ENCODE data around the gene KRT5.

GRCh38 chr12:52534482-52534881 lies 14.3 kb upstream of the KRT5 start:
- TF ChIP-seq, protein P1, sequence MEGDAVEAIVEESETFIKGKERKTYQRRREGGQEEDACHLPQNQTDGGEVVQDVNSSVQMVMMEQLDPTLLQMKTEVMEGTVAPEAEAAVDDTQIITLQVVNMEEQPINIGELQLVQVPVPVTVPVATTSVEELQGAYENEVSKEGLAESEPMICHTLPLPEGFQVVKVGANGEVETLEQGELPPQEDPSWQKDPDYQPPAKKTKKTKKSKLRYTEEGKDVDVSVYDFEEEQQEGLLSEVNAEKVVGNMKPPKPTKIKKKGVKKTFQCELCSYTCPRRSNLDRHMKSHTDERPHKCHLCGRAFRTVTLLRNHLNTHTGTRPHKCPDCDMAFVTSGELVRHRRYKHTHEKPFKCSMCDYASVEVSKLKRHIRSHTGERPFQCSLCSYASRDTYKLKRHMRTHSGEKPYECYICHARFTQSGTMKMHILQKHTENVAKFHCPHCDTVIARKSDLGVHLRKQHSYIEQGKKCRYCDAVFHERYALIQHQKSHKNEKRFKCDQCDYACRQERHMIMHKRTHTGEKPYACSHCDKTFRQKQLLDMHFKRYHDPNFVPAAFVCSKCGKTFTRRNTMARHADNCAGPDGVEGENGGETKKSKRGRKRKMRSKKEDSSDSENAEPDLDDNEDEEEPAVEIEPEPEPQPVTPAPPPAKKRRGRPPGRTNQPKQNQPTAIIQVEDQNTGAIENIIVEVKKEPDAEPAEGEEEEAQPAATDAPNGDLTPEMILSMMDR (IDR thresholded peaks at IDR 0.05), result peak in 1 of 4 donors; percentile 32
- TF ChIP-seq POLR2A (IDR thresholded peaks at IDR 0.05), result no peak

Measured in right lobe of liver (tissue), 4 donors.